ENCODE data around the gene PPP1R12C.

- no peak for TF ChIP-seq CTCF (conservative IDR thresholded peaks at IDR 0.05; ENCODE audit: low read length)
- no peak for TF ChIP-seq EZH2phosphoT487 (IDR thresholded peaks at IDR 0.05; ENCODE audit: borderline replicate concordance)
Observed at GRCh38 chr19:55087542-55087901, 29.9 kb downstream of the PPP1R12C start.

Measured in Loucy (cell line).